A673 (cell line): ENCODE data around the gene GAL3ST1. TPM values are rescaled to one million over a fixed set of nuclear protein-coding genes. Genes with fewer than 3 reads are reported as not detected.
A peak's percentile ranks its signal among the peaks of the same experiment; 100 is the strongest.

Experiments
- BruUV-seq: library from RNA; stranded (reverse); fragments of 400-500 nt; replicated peaks from 2 replicates; lab custom pipeline; 2021; lab: Mats Ljungman, UMichigan
- CTCF ChIA-PET: fragments of 300-600 bp; sonication (Branson Sonifier 250); formaldehyde crosslinking; loops from one replicate; lab custom pipeline; 2022; ENCODE audit warnings: antibody characterized with exemption; lab: Charles Lee
- POLR2A ChIA-PET: fragments of 300-600 bp; sonication (Branson Sonifier 250); formaldehyde crosslinking; loops from one replicate; lab custom pipeline; 2022; ENCODE audit warnings: antibody characterized with exemption; ENCODE audit not compliant: low non-redundant PET; lab: Charles Lee
- DNase-seq: peaks from one replicate; pipeline ENCODE4 v3.0.0-alpha.2; 2015; ENCODE audit warnings: low spot score
- H3K27ac ChIP-seq: fragments of 200-600 bp; sonication (generic); 2 replicates; pipeline ENCODE4 v1.5.1; 2016; ENCODE audit warnings: mixed run types, low read depth, mild to moderate bottlenecking, mixed read lengths, antibody characterized with exemption, low read length; ENCODE audit not compliant: poor library complexity, severe bottlenecking
- H3K27me3 ChIP-seq: fragments of 200-600 bp; sonication (generic); replicated peaks from 2 replicates; pipeline ENCODE4 v1.6.1; 2017; ENCODE audit warnings: mixed run types, low read depth, mild to moderate bottlenecking, mixed read lengths, antibody characterized with exemption, low read length; ENCODE audit not compliant: insufficient read depth, poor library complexity
- H3K36me3 ChIP-seq: fragments of 200-600 bp; sonication (generic); 2 replicates; pipeline ENCODE4 v1.6.1; 2016; ENCODE audit warnings: mixed run types, mild to moderate bottlenecking, mixed read lengths, antibody characterized with exemption, low read length; ENCODE audit not compliant: insufficient read depth, poor library complexity, severe bottlenecking
- H3K4me1 ChIP-seq: fragments of 200-600 bp; sonication (generic); 2 replicates; pipeline ENCODE4 v1.6.1; 2017; ENCODE audit warnings: mixed run types, mild to moderate bottlenecking, mixed read lengths, antibody characterized with exemption, low read length; ENCODE audit not compliant: insufficient read depth, poor library complexity, severe bottlenecking
- H3K4me3 ChIP-seq: fragments of 200-600 bp; sonication (generic); 2 replicates; pipeline ENCODE4 v1.5.1; 2016; ENCODE audit warnings: low read depth, mixed run types, mild to moderate bottlenecking, mixed read lengths, low read length; ENCODE audit not compliant: poor library complexity, severe bottlenecking
- H3K9me3 ChIP-seq: fragments of 200-600 bp; sonication (generic); 2 replicates; pipeline ENCODE4 v1.6.1; 2016; ENCODE audit warnings: mixed run types, low read depth, mild to moderate bottlenecking, mixed read lengths, antibody characterized with exemption, low read length; ENCODE audit not compliant: poor library complexity, severe bottlenecking
- CTCF ChIP-seq: fragments of 300-800, 200-600 bp; sonication (generic); conservative IDR thresholded peaks from 2 replicates; pipeline ENCODE4 v1.5.1; 2017; ENCODE audit warnings: low read depth, mild to moderate bottlenecking, antibody characterized with exemption, low read length, moderate library complexity, mixed read lengths
- EZH2 ChIP-seq: fragments of 200-600 bp; sonication (generic); IDR thresholded peaks from 2 replicates; pipeline ENCODE4 v1.6.1; 2017; ENCODE audit warnings: borderline replicate concordance, low read depth, mild to moderate bottlenecking, mixed read lengths, antibody characterized with exemption, low read length; ENCODE audit not compliant: poor library complexity, severe bottlenecking
- intact Hi-C: fragments of 100-400 bp; cut with micrococcal nuclease; formaldehyde crosslinking; loops from one replicate; pipeline ENCODE4 v1.10.0; 2022; ENCODE audit not compliant: unreplicated experiment
- total RNA-seq: library from RNA; stranded (reverse); gene quantifications from 2 replicates; pipeline ENCODE4 v1.2.3, GENCODE V29; 2021

GAL3ST1 gene
- total RNA-seq, 1 experiment from 2014 or later: 0.58 TPM

GRCh38 chr22:30603801-30604200, 29.3 kb upstream of the GAL3ST1 start:
- intact Hi-C loops: loop anchor here (10.0 kb wide), 2 partner anchors 159 to 319 kb away; partner anchors contain the start of gene CASTOR1
- CTCF ChIA-PET: interaction anchor here (0.6 kb wide), 1 partner anchor 900 kb away, joined by 8 read pairs; no protein-coding TSS in a partner anchor
- H3K4me1 ChIP-seq: peaks cover 18% of the 10 kb centered on the region
- H3K9me3 ChIP-seq: no peaks in the 10 kb centered on the region
- no peaks in the 10 kb centered on the region for H3K36me3 ChIP-seq
- TF ChIP-seq CTCF (no peak), EZH2 (no peak)
- no TSS peak for BruUV-seq
- no peak overlapping the region for H3K4me3 ChIP-seq
- H3K27me3 ChIP-seq: no peaks in the 10 kb centered on the region
- POLR2A ChIA-PET: interaction anchor here (0.6 kb wide), 1 partner anchor 12 kb away, joined by 4 read pairs; the partner anchor contains the start of gene PES1
- no peak for DNase-seq
- H3K27ac ChIP-seq: no peak overlapping the region

- H3K4me1 ChIP-seq: peaks cover 9% of the 10 kb centered on the region
- peak; percentile 62 for DNase-seq
- intact Hi-C loops: loop anchor here (10.0 kb wide), 2 partner anchors 157 to 317 kb away; partner anchors contain the start of gene CASTOR1
- no peak overlapping the region for H3K27ac ChIP-seq
- BruUV-seq: no TSS peak
- no peak overlapping the region for H3K4me3 ChIP-seq
- no peaks in the 10 kb centered on the region for H3K9me3 ChIP-seq
- TF ChIP-seq CTCF (peak; percentile 47), EZH2 (no peak)
- no peaks in the 10 kb centered on the region for H3K27me3 ChIP-seq
- ChIA-PET CTCF (interaction anchor here (0.5 kb wide), 2 partner anchors 197 to 289 kb away, joined by 3 to 5 read pairs; no protein-coding TSS in a partner anchor), POLR2A (interaction anchor here (0.6 kb wide), 1 partner anchor 367 kb away, joined by 3 read pairs; no protein-coding TSS in a partner anchor)
- no peaks in the 10 kb centered on the region for H3K36me3 ChIP-seq
Measured at GRCh38 chr22:30602049-30602448, 27.6 kb upstream of the GAL3ST1 start.

- POLR2A ChIA-PET: interaction anchor here (0.6 kb wide), 1 partner anchor 368 kb away, joined by 3 read pairs; no protein-coding TSS in a partner anchor
- no TSS peak for BruUV-seq
- H3K9me3 ChIP-seq: no peaks in the 10 kb centered on the region
Measured at GRCh38 chr22:30601464-30601863, 27.0 kb upstream of the GAL3ST1 start.

More at GRCh38 chr22:30601464-30601863, 27.0 kb upstream of the GAL3ST1 start:
- intact Hi-C loops: loop anchor here (10.0 kb wide), 2 partner anchors 157 to 317 kb away; partner anchors contain the start of gene CASTOR1
- TF ChIP-seq EZH2 (no peak), CTCF (no peak)
- Histone ChIP-seq H3K4me1 (peaks cover 8% of the 10 kb centered on the region), H3K27me3 (no peaks in the 10 kb centered on the region), H3K4me3 (no peak overlapping the region), H3K27ac (no peak overlapping the region), H3K36me3 (no peaks in the 10 kb centered on the region)
- CTCF ChIA-PET: interaction anchor here (0.5 kb wide), 2 partner anchors 198 to 289 kb away, joined by 3 to 5 read pairs; no protein-coding TSS in a partner anchor
- DNase-seq: no peak
